COR-L47 (cell line): Measurements from ENCODE around the gene LILRB2.
"Not testable (repeated sequence)": the region's sequence is repeated elsewhere in the genome, so short reads cannot be mapped to it uniquely, and the experiment has no call there.

Experiments
- DNase-seq: peaks from one replicate; lab custom pipeline; 2025; lab: John Stamatoyannopoulos, UW

LILRB2 gene

GRCh38 chr19:54272181-54272580 lies 8.7 kb downstream of the LILRB2 start:
- DNase-seq = not testable (repeated sequence)

GRCh38 chr19:54271587-54271986 lies 9.3 kb downstream of the LILRB2 start:
- DNase-seq = not testable (repeated sequence)

- no peak for DNase-seq
Observed at GRCh38 chr19:54271106-54271505, 9.8 kb downstream of the LILRB2 start.

GRCh38 chr19:54268936-54269335 lies 12.0 kb downstream of the LILRB2 start:
- no peak for DNase-seq

GRCh38 chr19:54266133-54266532 lies 14.8 kb downstream of the LILRB2 start:
- peak; percentile 28 for DNase-seq

GRCh38 chr19:54262470-54262869 lies 18.4 kb downstream of the LILRB2 start:
- DNase-seq = no peak

GRCh38 chr19:54262066-54262465 lies 18.8 kb downstream of the LILRB2 start:
- no peak for DNase-seq

GRCh38 chr19:54257116-54257480 lies 23.8 kb downstream of the LILRB2 start, which contains the start of gene LILRB5:
TSS of gene LILRB5 (minus strand) at chr19:54257273. CDS start at chr19:54257193, 80 bp downstream.
- DNase-seq = no peak

- DNase-seq = no peak
Observed at GRCh38 chr19:54256250-54257115, 24.4 kb downstream of the LILRB2 start.

- DNase-seq = no peak
Observed at GRCh38 chr19:54255105-54255775, 25.7 kb downstream of the LILRB2 start.

- DNase-seq = no peak
Observed at GRCh38 chr19:54254195-54254906, 26.6 kb downstream of the LILRB2 start.

GRCh38 chr19:54253331-54254194 lies 27.3 kb downstream of the LILRB2 start:
- no peak for DNase-seq

- no peak for DNase-seq
Observed at GRCh38 chr19:54252845-54253244, 28.1 kb downstream of the LILRB2 start.

GRCh38 chr19:54252243-54252642 lies 28.7 kb downstream of the LILRB2 start:
- no peak for DNase-seq

GRCh38 chr19:54248016-54248601 lies 32.8 kb downstream of the LILRB2 start:
- DNase-seq = no peak

GRCh38 chr19:54247106-54247930 lies 33.6 kb downstream of the LILRB2 start:
- no peak for DNase-seq

- no peak for DNase-seq
Observed at GRCh38 chr19:54245936-54246335, 35.0 kb downstream of the LILRB2 start.

GRCh38 chr19:54243809-54244208 lies 37.1 kb downstream of the LILRB2 start:
- DNase-seq = not testable (repeated sequence)

- DNase-seq = not testable (repeated sequence)
Observed at GRCh38 chr19:54242646-54243045, 38.3 kb downstream of the LILRB2 start, which contains the start of gene LILRA6. TSS of gene LILRA6 (minus strand) at chr19:54242790.

GRCh38 chr19:54242234-54242633 lies 38.7 kb downstream of the LILRB2 start:
- not testable (repeated sequence) for DNase-seq
